Brain microvascular endothelial cell (primary cell): ENCODE results near the gene CDH18.

Source experiments
- DNase-seq: peaks from one replicate; pipeline ENCODE4 v3.0.0-alpha.2; 2020
- H3K27ac ChIP-seq: fragments of 250-450 bp; sonication (Bioruptor Pico); 2 replicates; pipeline ENCODE4 v1.5.1; 2020; ENCODE audit warnings: mild to moderate bottlenecking, moderate library complexity
- H3K27me3 ChIP-seq: fragments of 250-450 bp; sonication (Bioruptor Pico); replicated peaks from 2 replicates; pipeline ENCODE4 v1.5.1; 2020; ENCODE audit warnings: mild to moderate bottlenecking
- H3K36me3 ChIP-seq: fragments of 250-450 bp; sonication (Bioruptor Pico); replicated peaks from 2 replicates; pipeline ENCODE4 v1.5.1; 2020; ENCODE audit warnings: mild to moderate bottlenecking
- H3K4me3 ChIP-seq: 2 replicates; pipeline ENCODE4 v1.5.1; 2011; ENCODE audit warnings: low read depth, mild to moderate bottlenecking, control low read depth, low read length, moderate library complexity
- in situ Hi-C: cut with HindIII; loops from 2 replicates; pipeline ENCODE4 v1.10.0; 2017; ENCODE audit warnings: low sequenced_read_pairs, low pct_ligation_motif_present
- TF ChIP-seq, protein P1 (sequence below): IDR thresholded peaks from 2 replicates; pipeline ENCODE4 v1.5.1; 2011; ENCODE audit warnings: low read depth, mild to moderate bottlenecking, moderate library complexity, low read length, control low read depth, inconsistent platforms; ENCODE audit errors: missing control alignments

The CDH18 gene

DNA sequence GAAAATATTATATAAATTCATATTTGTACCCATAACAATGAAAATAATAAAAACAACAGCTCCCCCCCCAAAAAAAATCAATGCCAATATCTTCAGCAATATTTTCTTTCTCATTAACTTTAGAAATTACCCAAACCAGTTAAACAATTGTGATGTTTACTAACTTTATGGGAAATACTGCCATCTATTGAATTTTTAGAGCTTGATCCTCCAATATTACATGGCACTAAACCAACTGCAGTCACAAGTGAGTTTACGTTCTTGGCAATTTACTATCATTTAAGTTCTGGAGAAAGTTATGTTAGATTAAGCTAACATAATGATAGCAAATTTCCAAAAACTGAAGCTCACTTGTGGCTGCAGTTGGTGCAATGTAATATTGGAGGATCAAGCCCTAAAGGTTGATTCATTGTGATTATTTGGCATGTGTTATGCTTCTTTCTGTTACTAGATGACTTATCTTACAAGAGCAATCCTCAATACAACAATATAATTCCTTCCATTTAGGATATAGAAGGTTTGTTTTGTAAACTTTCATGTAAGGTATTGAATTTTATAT is 379.5 kb downstream of the CDH18 start:
- no peak for DNase-seq
- in situ Hi-C loops = no loop called here
- TF ChIP-seq, protein P1, sequence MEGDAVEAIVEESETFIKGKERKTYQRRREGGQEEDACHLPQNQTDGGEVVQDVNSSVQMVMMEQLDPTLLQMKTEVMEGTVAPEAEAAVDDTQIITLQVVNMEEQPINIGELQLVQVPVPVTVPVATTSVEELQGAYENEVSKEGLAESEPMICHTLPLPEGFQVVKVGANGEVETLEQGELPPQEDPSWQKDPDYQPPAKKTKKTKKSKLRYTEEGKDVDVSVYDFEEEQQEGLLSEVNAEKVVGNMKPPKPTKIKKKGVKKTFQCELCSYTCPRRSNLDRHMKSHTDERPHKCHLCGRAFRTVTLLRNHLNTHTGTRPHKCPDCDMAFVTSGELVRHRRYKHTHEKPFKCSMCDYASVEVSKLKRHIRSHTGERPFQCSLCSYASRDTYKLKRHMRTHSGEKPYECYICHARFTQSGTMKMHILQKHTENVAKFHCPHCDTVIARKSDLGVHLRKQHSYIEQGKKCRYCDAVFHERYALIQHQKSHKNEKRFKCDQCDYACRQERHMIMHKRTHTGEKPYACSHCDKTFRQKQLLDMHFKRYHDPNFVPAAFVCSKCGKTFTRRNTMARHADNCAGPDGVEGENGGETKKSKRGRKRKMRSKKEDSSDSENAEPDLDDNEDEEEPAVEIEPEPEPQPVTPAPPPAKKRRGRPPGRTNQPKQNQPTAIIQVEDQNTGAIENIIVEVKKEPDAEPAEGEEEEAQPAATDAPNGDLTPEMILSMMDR = no peak
- no peak overlapping the region for H3K4me3 ChIP-seq
- H3K27ac ChIP-seq = no peak overlapping the region
- no peaks in the 10 kb centered on the region for H3K36me3 ChIP-seq
- no peaks in the 10 kb centered on the region for H3K27me3 ChIP-seq

GRCh38 chr5:19605846-19606407 is 382.1 kb downstream of the CDH18 start:
- Histone ChIP-seq H3K4me3 (no peak overlapping the region), H3K36me3 (no peaks in the 10 kb centered on the region), H3K27me3 (no peaks in the 10 kb centered on the region), H3K27ac (no peak overlapping the region)
- in situ Hi-C loops = no loop called here
- DNase-seq = no peak
- TF ChIP-seq, protein P1 = no peak

DNA sequence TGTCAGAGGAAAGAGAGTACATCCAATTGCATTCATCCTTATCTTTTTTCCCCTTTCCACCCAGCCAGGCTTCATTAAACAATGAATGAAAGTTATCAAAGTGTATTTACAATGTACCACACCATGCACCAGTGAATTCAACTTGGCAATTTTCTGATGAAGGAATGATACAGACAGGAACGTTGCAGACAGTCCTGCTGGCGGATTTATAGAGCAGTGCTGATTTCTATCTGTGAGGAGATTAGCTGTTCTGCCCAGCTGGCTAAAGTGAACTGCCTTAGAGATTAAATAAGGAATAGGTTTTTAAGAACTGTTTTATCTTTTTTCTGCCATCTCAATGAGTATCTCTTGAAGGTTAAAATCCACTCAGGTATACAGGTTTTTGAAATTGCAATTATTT is 403.9 kb downstream of the CDH18 start:
- no peak overlapping the region for H3K4me3 ChIP-seq
- TF ChIP-seq, protein P1 = no peak
- no peak for DNase-seq
- no peaks in the 10 kb centered on the region for H3K36me3 ChIP-seq
- no peak overlapping the region for H3K27ac ChIP-seq
- no peaks in the 10 kb centered on the region for H3K27me3 ChIP-seq
- in situ Hi-C loops = no loop called here

DNA sequence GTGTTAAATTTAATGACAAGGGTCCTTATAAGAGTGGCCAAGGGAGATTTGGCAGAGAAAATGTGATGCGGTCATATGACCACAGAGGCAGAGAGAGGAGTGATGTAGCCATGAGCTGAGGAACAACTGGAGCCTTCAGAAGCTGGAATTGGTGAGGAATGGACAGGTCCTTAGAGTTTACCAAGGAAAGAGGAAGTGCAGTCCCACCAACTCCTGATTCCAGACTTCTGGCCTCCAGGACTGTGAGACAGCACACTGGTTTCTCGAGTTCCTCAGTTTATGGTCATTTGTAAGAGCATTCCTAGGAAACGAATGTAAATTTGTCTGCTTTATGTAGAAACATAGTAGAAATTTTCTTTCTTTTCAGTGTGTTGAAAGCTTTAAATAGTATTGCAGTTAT is 410.1 kb downstream of the CDH18 start:
- Histone ChIP-seq H3K36me3 (no peaks in the 10 kb centered on the region), H3K4me3 (no peak overlapping the region), H3K27ac (no peak overlapping the region), H3K27me3 (no peaks in the 10 kb centered on the region)
- in situ Hi-C loops = no loop called here
- TF ChIP-seq, protein P1 = no peak
- DNase-seq = no peak

DNA sequence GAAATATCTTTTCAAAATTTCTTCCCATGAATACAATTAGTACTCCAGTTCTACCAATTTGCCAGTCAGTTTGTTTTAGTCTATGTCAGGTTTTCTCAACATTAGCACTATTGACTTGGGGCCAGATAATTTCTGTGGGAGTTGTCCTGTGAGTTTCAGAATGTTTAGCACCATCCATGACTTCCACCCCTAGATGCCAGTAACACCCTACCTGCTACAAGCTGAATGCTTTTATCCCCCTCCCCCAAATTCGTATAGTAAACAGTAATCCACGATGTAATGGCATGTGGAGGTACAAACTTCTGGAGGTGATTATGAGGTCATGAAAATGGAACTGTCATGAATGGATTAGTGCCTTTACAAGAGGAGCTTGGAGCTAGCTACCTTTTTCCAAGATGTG is 420.0 kb downstream of the CDH18 start:
- H3K27ac ChIP-seq = no peak overlapping the region
- TF ChIP-seq, protein P1 = no peak
- no peak overlapping the region for H3K4me3 ChIP-seq
- no peak for DNase-seq
- H3K36me3 ChIP-seq = no peaks in the 10 kb centered on the region
- no peaks in the 10 kb centered on the region for H3K27me3 ChIP-seq
- in situ Hi-C loops = no loop called here

DNA sequence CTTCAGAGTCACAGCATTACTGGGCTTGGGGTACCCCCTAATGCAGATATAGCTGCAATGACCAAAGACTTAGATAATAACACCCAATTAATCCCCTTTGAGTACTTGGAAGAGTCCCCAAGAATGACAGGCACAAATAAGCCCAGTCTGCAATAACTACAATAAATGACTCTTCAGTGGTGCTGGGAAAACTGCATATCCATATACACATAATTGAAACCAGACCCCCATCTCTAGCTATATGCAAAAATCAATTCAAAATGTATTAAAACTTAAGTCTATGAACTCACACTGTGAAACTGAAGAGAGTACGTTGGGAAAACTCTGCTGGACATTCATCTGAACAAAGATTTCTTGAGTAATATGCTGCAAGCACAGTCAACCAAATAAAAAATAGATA is 422.5 kb downstream of the CDH18 start:
- TF ChIP-seq, protein P1 = no peak
- no peak for DNase-seq
- Histone ChIP-seq H3K27me3 (no peaks in the 10 kb centered on the region), H3K36me3 (no peaks in the 10 kb centered on the region), H3K4me3 (no peak overlapping the region), H3K27ac (no peak overlapping the region)
- in situ Hi-C loops = no loop called here
